Measurements from ENCODE around the gene CD55.

GRCh38 chr1:207308451-207309190 is 12.9 kb upstream of the CD55 start:
- TF ChIP-seq CTCF (IDR thresholded peaks at IDR 0.05; ENCODE audit: insufficient read depth, low read length, poor library complexity, severe bottlenecking) (no peak), EZH2phosphoT487 (conservative IDR thresholded peaks at IDR 0.05; ENCODE audit: low read length) (no peak)
